Keratinocyte (primary cell): ENCODE data around the gene SOX5. TPM values are rescaled to one million over a fixed set of nuclear protein-coding genes. Genes with fewer than 3 reads are reported as not detected.

ENCODE experiments used
- DNase-seq: peaks from one replicate; pipeline ENCODE4 v3.0.0-alpha.2; 2011; ENCODE audit warnings: low read depth, missing footprints, low spot score
- FAIRE-seq: peaks from 2 replicates; lab custom pipeline; 2011; peaks lifted over from hg19 to GRCh38; lab: Jason Lieb, UNC
- H2AFZ ChIP-seq: 2 replicates; pipeline ENCODE4 v1.6.0; 2012; ENCODE audit warnings: low read length, control low read depth, inconsistent platforms; ENCODE audit not compliant: control insufficient read depth
- H3K27ac ChIP-seq: 2 replicates; pipeline ENCODE4 v1.5.1; 2011; ENCODE audit warnings: low read length; ENCODE audit not compliant: control insufficient read depth, insufficient read depth
- H3K27me3 ChIP-seq: 3 replicates; pipeline ENCODE4 v1.6.0; 2011; ENCODE audit warnings: low read length; ENCODE audit not compliant: control insufficient read depth, insufficient read depth; ENCODE audit errors: extremely low read depth
- H3K36me3 ChIP-seq, 2 experiments: 2 replicates in 1 of 2; 3 replicates in 1 of 2; pipeline ENCODE4 v1.5.1; 2011; ENCODE audit warnings: low read length in 2 of 2, mild to moderate bottlenecking in 1 of 2; ENCODE audit not compliant: control insufficient read depth in 2 of 2, insufficient read depth in 2 of 2; ENCODE audit errors: extremely low read depth in 1 of 2
- H3K4me1 ChIP-seq: 3 replicates; pipeline ENCODE4 v1.5.1; 2011; ENCODE audit warnings: low read length; ENCODE audit not compliant: control insufficient read depth, insufficient read depth; ENCODE audit errors: extremely low read depth
- H3K4me2 ChIP-seq: 3 replicates; pipeline ENCODE4 v1.6.0; 2011; ENCODE audit warnings: low read depth, low read length; ENCODE audit not compliant: control insufficient read depth, insufficient read depth; ENCODE audit errors: extremely low read depth
- H3K4me3 ChIP-seq, 3 experiments: fragments of 200-600 bp in 1 of 3; sonication (generic) in 1 of 3; 2 replicates in 2 of 3; 3 replicates in 1 of 3; pipeline ENCODE4 v1.5.1; 2011 to 2016; ENCODE audit warnings: low read length in 3 of 3, mild to moderate bottlenecking in 3 of 3, control low read depth in 2 of 3, inconsistent platforms in 1 of 3, low read depth in 1 of 3, mixed read lengths in 1 of 3, mixed run types in 1 of 3, moderate library complexity in 1 of 3; ENCODE audit not compliant: control insufficient read depth in 2 of 3, insufficient read depth in 2 of 3; ENCODE audit errors: extremely low read depth in 1 of 3
- H3K79me2 ChIP-seq: 2 replicates; pipeline ENCODE4 v1.6.0; 2012; ENCODE audit warnings: low read length; ENCODE audit not compliant: control insufficient read depth, insufficient read depth
- H3K9ac ChIP-seq: 3 replicates; pipeline ENCODE4 v1.6.0; 2011; ENCODE audit warnings: low read length; ENCODE audit not compliant: control insufficient read depth, insufficient read depth; ENCODE audit errors: extremely low read depth
- H3K9me1 ChIP-seq: 3 replicates; pipeline ENCODE4 v1.6.0; 2011; ENCODE audit warnings: low read length; ENCODE audit not compliant: control insufficient read depth, insufficient read depth; ENCODE audit errors: extremely low read depth
- H3K9me3 ChIP-seq: 2 replicates; pipeline ENCODE4 v1.5.1; 2012; ENCODE audit warnings: low read depth, low read length; ENCODE audit not compliant: control insufficient read depth
- H4K20me1 ChIP-seq: 3 replicates; pipeline ENCODE4 v1.6.0; 2011; ENCODE audit warnings: low read length; ENCODE audit not compliant: control insufficient read depth, insufficient read depth; ENCODE audit errors: extremely low read depth
- CTCF ChIP-seq, 3 experiments: IDR thresholded peaks in 1 of 3; conservative IDR thresholded peaks in 1 of 3; optimal IDR thresholded peaks in 1 of 3; 2 replicates in 2 of 3; 3 replicates in 1 of 3; pipeline versions ENCODE3 to v1.5.1; 2011; ENCODE audit warnings: low read length in 3 of 3, mild to moderate bottlenecking in 3 of 3, moderate library complexity in 2 of 3, control low read depth in 1 of 3, inconsistent platforms in 1 of 3; ENCODE audit not compliant: insufficient read depth in 2 of 3; ENCODE audit errors: extremely low read depth in 1 of 3
- EZH2 ChIP-seq: IDR thresholded peaks from one replicate; pipeline ENCODE4 v1.6.1; 2012; ENCODE audit warnings: inconsistent platforms, mild to moderate bottlenecking, low read length, moderate library complexity
- dilution Hi-C: fragments of 300-500 bp; cut with MboI; formaldehyde crosslinking; loops from one replicate; pipeline ENCODE4 v1.7.0; 2020; ENCODE audit warnings: low sequenced_read_pairs; ENCODE audit not compliant: extremely low pct_ligation_motif_present
- polyA plus RNA-seq, 5 experiments: library from polyadenylated mRNA; depleted of rRNA in 3 of 5; stranded (reverse) in 3 of 5; stranded (forward) in 1 of 5; unstranded in 1 of 5; fragments of >200 nt; gene quantifications; 1 replicate in 1 of 5; 2 replicates in 3 of 5; 3 replicates in 1 of 5; pipeline versions ENCODE4 v1.2.1 to v1.2.3, GENCODE V29; 2011 to 2012; ENCODE audit warnings: missing spikeins in 2 of 5, low read depth in 1 of 5, low replicate concordance in 1 of 5

SOX5 gene
- polyA plus RNA-seq, 1 donor (not counting 4 experiments of a cell fraction or from before 2014, with no cell fraction given) = not detected

GRCh38 chr12:23488130-23488529 is 461.3 kb downstream of the SOX5 start:
- no peaks in the 10 kb centered on the region for H3K36me3 ChIP-seq
- TF ChIP-seq CTCF (optimal IDR thresholded peaks at IDR 0.05 in 1 of 3, IDR thresholded peaks at IDR 0.05 in 1 of 3, conservative IDR thresholded peaks at IDR 0.05 in 1 of 3; ENCODE audit: extremely low read depth in 1 of 3, insufficient read depth in 2 of 3, low read length in 3 of 3) (no peak), EZH2 (no peak)

GRCh38 chr12:23484238-23484637 is 465.2 kb downstream of the SOX5 start:
- H3K4me2 ChIP-seq = no peak overlapping the region
- no peak overlapping the region for H3K9ac ChIP-seq
- H3K79me2 ChIP-seq = no peaks in the 10 kb centered on the region
- H3K9me3 ChIP-seq = no peaks in the 10 kb centered on the region
- H3K36me3 ChIP-seq = no peaks in the 10 kb centered on the region
- no peaks in the 10 kb centered on the region for H3K27me3 ChIP-seq
- H4K20me1 ChIP-seq = no peaks in the 10 kb centered on the region
- no peak for DNase-seq
- H3K9me1 ChIP-seq = no peaks in the 10 kb centered on the region
- H3K27ac ChIP-seq = no peak overlapping the region
- no peak for FAIRE-seq
- no peak for TF ChIP-seq EZH2
- H2AFZ ChIP-seq = no peak overlapping the region
- H3K4me3 ChIP-seq = no peak overlapping the region
- H3K4me1 ChIP-seq = no peaks in the 10 kb centered on the region
- dilution Hi-C loops = no loop called here

More at GRCh38 chr12:23488130-23488529, 461.3 kb downstream of the SOX5 start:
- Histone ChIP-seq H3K4me1 (no peaks in the 10 kb centered on the region), H3K79me2 (no peaks in the 10 kb centered on the region), H3K4me3 (no peak overlapping the region), H3K27ac (no peak overlapping the region), H2AFZ (no peak overlapping the region), H3K9me3 (no peaks in the 10 kb centered on the region), H3K9ac (no peak overlapping the region), H3K27me3 (no peaks in the 10 kb centered on the region), H4K20me1 (no peaks in the 10 kb centered on the region), H3K9me1 (no peaks in the 10 kb centered on the region), H3K4me2 (no peak overlapping the region)
- DNase-seq (no peak), FAIRE-seq (no peak)
- dilution Hi-C loops = no loop called here

- no peaks in the 10 kb centered on the region for H3K27me3 ChIP-seq
- dilution Hi-C loops = no loop called here
- H3K27ac ChIP-seq = no peak overlapping the region
- no peaks in the 10 kb centered on the region for H3K79me2 ChIP-seq
- no peaks in the 10 kb centered on the region for H4K20me1 ChIP-seq
- no peaks in the 10 kb centered on the region for H3K4me1 ChIP-seq
- no peaks in the 10 kb centered on the region for H3K9me1 ChIP-seq
- no peak overlapping the region for H3K9ac ChIP-seq
- DNase-seq = no peak
- no peak overlapping the region for H2AFZ ChIP-seq
- no peak for FAIRE-seq
- H3K4me2 ChIP-seq = no peak overlapping the region
- H3K9me3 ChIP-seq = no peaks in the 10 kb centered on the region
- TF ChIP-seq EZH2 (no peak), CTCF (optimal IDR thresholded peaks at IDR 0.05 in 1 of 3, IDR thresholded peaks at IDR 0.05 in 1 of 3, conservative IDR thresholded peaks at IDR 0.05 in 1 of 3; ENCODE audit: extremely low read depth in 1 of 3, insufficient read depth in 2 of 3, low read length in 3 of 3) (no peak)
- no peaks in the 10 kb centered on the region for H3K36me3 ChIP-seq
- H3K4me3 ChIP-seq = no peak overlapping the region
Measured at GRCh38 chr12:23482571-23482970, 466.9 kb downstream of the SOX5 start.
